HG03565 (cell line): ENCODE measurements around the gene CIAO1.
"Not testable (repeated sequence)": the region's sequence is repeated elsewhere in the genome, so short reads cannot be mapped to it uniquely, and the experiment has no call there.

Source experiments
- ATAC-seq: cut with Tn5 transposase; IDR thresholded peaks from one replicate; pipeline ENCODE4 v1.9.1; 2021; ENCODE audit warnings: mild to moderate bottlenecking, moderate library complexity; ENCODE audit not compliant: unreplicated experiment

The CIAO1 gene

GRCh38 chr2:96265840-96266679 lies at the start of gene CIAO1, which contains the start of gene TMEM127:
CIAO1 (plus strand) TSS chr2:96266225; CDS start chr2:96266351, 126 bp downstream.
TMEM127 (minus strand) TSS chr2:96265997; CDS start chr2:96265381, 616 bp downstream.
- peak; percentile 85 for ATAC-seq

DNA sequence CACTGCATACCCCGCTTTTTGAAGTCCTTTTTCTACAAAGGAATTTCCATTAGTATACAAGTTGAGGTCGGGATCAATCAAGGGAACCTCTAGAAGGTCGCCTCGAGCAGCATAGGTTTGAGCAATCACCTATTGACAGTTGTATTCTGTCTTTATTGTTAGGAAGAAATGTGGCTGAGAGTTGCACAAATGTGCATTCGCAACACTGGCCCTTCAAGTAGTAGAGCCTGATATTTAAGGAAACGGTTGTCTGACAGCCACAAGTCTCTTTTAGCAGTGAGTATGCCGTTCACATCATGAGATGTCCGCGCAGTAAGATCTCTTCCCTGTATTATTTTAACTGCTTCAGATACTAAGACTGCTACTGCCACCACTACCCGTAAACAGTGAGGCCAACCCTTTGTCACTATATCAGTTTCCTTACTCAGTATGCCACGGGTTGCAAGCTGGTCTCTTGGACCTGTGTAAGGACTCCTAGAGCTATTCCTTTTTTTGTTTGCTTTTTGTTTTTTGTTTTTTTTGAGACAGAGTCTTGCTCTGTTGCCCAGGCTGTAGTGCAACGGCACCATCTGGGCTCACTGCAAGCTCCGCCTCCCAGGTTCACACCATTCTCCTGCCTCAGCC lies 47.4 kb upstream of the CIAO1 start:
- no peak for ATAC-seq

- ATAC-seq = not testable (repeated sequence)
These were observed 46.1 kb upstream of the CIAO1 start for GRCh38 chr2:96219959-96220358.

- not testable (repeated sequence) for ATAC-seq
These were observed 44.9 kb upstream of the CIAO1 start for GRCh38 chr2:96221106-96221505.

GRCh38 chr2:96225016-96225533 lies 41.0 kb upstream of the CIAO1 start:
- ATAC-seq = peak; percentile 80

DNA sequence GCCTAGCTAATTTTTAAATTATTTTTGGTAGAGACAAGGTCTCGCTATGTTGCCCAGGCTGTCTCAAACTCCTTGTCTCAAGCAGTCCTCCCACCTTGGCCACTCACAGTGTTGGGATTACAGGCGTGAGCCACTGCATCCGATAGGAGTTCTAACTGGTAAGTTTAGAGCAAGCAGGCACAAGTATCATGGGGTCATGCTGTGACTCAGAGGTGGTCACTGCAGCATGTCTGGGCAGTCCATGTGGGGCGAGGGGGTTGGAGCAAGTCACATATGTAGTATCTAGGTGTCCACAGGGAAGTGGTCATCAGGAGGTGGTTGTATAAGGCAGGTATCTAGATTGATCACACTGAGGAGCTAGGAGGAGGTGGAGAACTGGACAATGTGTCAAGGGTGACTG lies 34.7 kb upstream of the CIAO1 start:
- no peak for ATAC-seq

DNA sequence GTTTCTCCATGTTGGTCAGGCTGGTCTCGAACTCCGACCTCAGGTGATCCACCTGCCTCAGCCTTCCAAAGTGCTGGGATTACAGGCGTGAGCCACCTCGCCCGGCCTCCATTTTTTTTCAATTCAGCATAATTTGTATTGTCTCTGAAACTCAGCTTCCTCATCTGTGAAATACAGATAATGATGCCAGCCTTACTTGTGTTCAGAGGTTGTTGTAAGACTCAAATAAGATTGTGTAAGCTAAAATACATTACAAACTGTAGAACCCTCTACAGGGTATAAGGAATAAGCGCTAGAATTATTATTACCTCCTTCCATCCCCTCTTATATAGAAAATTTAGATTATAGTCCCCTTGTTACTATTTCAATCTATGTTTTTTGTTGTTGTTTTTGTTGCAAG lies 32.6 kb upstream of the CIAO1 start:
- ATAC-seq = no peak

DNA sequence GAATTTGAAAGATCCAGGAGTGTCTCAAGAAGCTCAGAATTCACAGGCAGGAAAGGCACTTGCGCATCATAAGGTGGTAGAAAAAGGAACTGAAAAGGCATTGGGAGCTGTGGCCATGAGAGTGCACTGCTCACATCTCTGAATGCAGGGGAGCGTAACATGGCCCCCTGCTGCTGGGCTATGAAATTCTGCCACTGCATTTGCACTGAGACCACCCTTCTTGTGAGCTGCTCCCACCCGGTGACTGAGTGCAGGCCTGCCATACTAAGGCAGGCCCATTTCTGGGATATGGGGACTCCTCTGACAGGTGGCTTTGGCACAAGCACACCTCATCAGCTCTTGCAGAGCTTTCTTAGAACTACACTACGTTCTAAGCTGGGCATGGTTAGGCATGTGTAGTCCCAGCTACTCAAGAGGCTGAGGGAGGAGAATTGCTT lies 32.1 kb upstream of the CIAO1 start:
- ATAC-seq = peak; percentile 70

DNA sequence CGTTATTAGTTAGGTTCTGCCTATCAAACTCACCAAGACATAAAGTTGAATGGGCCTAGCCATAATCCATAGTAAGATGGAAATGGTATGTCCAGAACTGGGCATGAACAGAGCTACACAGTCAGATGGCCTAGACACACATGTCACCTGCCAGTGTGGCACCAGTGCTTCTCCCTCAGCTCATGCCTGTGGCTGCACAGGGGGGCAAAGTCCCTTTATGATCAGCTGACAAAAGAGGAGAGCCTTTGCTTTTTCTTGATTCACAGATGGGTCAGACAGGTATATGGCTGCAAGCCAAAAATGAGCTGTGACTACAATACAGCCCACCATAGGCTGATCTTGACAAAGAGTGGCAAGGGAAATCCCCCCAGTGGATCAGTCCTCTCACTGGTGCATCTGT lies 29.1 kb upstream of the CIAO1 start:
- no peak for ATAC-seq

- ATAC-seq = no peak
These were observed 27.8 kb upstream of the CIAO1 start for GRCh38 chr2:96238266-96238665.

GRCh38 chr2:96239091-96239490 lies 26.9 kb upstream of the CIAO1 start:
- ATAC-seq = no peak

DNA sequence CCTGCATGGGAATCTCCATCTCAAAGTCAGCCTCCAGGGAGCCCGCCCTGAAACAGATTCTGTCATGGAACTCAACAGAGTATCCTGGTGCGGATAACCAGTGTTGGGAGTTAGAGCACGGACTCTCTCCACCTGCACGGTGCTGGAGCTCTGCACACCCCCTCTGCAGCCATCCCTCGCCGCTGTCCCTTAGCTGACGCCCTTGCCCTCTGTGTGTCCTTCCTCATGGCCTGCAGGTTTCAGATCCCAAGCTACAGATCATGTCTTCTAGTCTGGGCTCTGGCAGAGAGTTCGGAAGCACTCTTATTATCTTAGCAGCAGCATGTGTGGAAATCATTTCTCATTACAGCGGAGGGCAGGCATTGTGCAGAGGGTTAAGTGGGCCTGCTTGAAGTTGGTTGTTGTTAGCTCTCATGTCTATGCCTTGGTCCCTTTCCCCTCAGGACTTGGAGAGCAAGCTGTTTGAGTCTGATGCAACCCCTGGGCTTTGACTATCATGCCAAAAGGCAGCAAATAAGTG lies 26.2 kb upstream of the CIAO1 start:
- ATAC-seq = no peak

- no peak for ATAC-seq
These were observed 25.5 kb upstream of the CIAO1 start for GRCh38 chr2:96240341-96241038.

DNA sequence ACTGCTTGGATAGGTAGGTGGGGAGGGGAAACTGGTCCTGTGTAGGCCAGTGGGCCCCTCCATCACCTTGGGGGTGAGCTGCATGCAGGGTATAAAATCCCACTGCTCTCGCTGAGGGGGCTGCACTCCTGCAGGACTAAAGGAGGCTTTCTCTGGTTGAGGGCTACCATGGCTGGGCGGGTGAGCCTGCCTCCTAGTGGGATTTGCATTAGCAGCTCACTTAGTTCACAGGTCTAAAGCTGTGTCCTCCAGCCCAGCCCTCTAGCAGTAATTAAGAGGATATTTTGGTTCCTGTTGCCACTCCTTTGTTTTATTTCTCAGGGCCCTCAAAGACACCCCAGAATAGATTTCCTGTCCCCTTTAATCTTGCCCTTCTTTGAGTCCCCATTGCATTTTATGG lies 24.8 kb upstream of the CIAO1 start:
- no peak for ATAC-seq

GRCh38 chr2:96241900-96242611 lies 24.0 kb upstream of the CIAO1 start:
- peak; percentile 76 for ATAC-seq

DNA sequence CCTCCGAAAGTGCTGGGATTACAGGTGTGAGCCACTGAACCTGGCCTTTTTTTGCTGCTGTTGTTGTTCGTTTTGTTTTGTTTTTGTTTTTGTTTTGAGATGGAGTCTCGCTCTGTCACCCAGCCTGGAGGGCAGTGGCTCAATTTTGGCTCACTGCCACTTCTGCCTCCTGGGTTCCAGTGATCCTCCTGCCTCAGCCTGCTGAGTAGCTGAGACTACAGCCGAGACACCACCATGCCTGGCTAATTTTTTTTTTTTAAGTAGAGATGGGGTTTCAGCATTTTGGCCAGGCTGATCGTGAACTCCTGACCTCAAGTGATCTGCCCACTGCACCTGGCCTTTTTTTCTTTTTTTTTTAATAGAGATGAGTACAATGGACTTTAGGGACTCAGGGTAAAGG lies 22.2 kb upstream of the CIAO1 start:
- ATAC-seq = no peak

DNA sequence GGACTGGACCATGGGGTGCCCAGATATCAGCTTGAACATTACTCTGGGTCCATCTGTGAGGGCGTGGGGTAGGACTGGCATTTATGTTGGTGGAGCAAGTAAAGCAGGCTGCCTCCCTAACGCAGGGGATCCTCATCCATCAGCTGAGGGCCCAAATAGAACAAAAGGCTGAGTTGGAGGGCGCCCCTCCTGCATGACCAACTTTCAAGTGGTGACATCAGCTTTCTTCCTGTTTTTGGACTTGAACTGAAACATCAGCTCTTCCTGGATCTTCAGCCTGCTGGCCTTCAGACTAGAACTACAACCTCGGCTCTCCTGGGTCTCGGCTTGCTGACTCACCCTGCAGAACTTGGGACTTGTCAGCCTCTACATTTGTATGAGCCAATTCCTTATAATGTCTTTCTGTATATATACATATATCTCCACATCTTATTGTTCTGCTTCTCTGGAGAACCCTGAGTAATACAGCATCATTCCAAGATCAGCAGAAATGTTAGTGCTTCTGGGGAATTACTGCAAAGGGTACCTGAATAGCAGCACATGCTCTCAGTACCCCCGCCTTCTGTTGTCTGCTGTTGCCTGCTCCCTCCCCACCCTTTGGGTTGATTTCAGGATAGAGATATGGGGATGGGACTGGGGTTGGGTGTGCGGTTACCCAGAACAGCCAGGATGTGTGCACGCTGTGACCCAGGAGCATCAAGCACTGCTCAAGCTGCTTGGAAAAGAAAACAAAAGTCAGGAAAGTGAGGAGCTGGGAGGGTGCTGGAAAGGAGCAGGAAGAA lies 20.2 kb upstream of the CIAO1 start:
- no peak for ATAC-seq

- no peak for ATAC-seq
These were observed 19.0 kb upstream of the CIAO1 start for GRCh38 chr2:96247009-96247408.

- no peak for ATAC-seq
These were observed 18.1 kb upstream of the CIAO1 start for GRCh38 chr2:96247896-96248295.

- ATAC-seq = no peak
These were observed 17.4 kb upstream of the CIAO1 start for GRCh38 chr2:96248624-96249023.
